ENCODE data around the gene LRRC1. TPM values are rescaled to one million over a fixed set of nuclear protein-coding genes. Genes with fewer than 3 reads are reported as not detected.
A peak's percentile ranks its signal among the peaks of the same experiment; 100 is the strongest.
"Not testable (repeated sequence)": the region's sequence is repeated elsewhere in the genome, so short reads cannot be mapped to it uniquely, and the experiment has no call there.

The LRRC1 gene
- total RNA-seq, 1 donor from 2014 or later, result 1.9 TPM

GRCh38 chr6:53795340-53795701, 516 bp downstream of the LRRC1 start:
- intact Hi-C loops (cut with micrococcal nuclease), result loop anchor here (2.0 to 10.0 kb wide), 3 partner anchors 63 to 251 kb away; partner anchors contain the start of gene GCLC
- H3K9me3 Mint-ChIP-seq, result no peaks in the 10 kb centered on the region
- peak overlapping the region; percentile 88 for H3K4me3 Mint-ChIP-seq (ENCODE audit: low read depth)

GRCh38 chr6:53795702-53796450, 1.1 kb downstream of the LRRC1 start:
- Mint-ChIP-seq H3K36me3 (ENCODE audit: low read depth) (no peaks in the 10 kb centered on the region), H3K27ac (peak overlapping the region; percentile 50), H3K4me1 (ENCODE audit: low read depth) (peaks cover 25% of the 10 kb centered on the region), H3K4me3 (ENCODE audit: low read depth) (peak overlapping the region; percentile 88), H3K27me3 (ENCODE audit: low read depth) (peaks cover 45% of the 10 kb centered on the region), H3K9me3 (no peaks in the 10 kb centered on the region)
- intact Hi-C loops (cut with micrococcal nuclease), result loop anchor here (2.0 to 10.0 kb wide), 3 partner anchors 63 to 251 kb away; partner anchors contain the start of gene GCLC
- no peak for DNase-seq (ENCODE audit: low spot score)

More at GRCh38 chr6:53795340-53795701, 516 bp downstream of the LRRC1 start:
- Mint-ChIP-seq H3K27me3 (ENCODE audit: low read depth) (peaks cover 48% of the 10 kb centered on the region), H3K36me3 (ENCODE audit: low read depth) (no peaks in the 10 kb centered on the region), H3K27ac (peak overlapping the region; percentile 50), H3K4me1 (ENCODE audit: low read depth) (peaks cover 25% of the 10 kb centered on the region)
- no peak for DNase-seq (ENCODE audit: low spot score)

DNA sequence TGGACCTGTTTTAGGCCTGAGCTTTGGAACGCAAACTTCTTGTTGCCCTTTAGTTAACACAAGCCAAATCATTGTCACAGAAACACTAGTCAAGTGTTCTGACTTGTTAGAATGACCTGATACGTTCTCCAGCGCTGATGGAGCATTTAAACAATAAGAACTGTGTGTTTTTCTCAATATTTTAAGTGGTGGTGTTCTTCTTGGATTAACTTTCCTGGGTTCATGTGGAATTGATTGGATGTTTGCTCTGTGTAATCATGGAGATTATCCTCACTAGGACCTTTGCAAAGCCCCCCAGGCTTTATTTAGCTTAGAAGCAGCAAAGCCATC, 1.6 kb downstream of the LRRC1 start:
- no peak for DNase-seq (ENCODE audit: low spot score)
- H3K4me1 Mint-ChIP-seq (ENCODE audit: low read depth), result peaks cover 25% of the 10 kb centered on the region
- peaks cover 42% of the 10 kb centered on the region for H3K27me3 Mint-ChIP-seq (ENCODE audit: low read depth)
- intact Hi-C loops (cut with micrococcal nuclease), result loop anchor here (10.0 kb wide), 1 partner anchor 158 kb away; no protein-coding TSS in a partner anchor
- H3K27ac Mint-ChIP-seq, result no peak overlapping the region
- H3K36me3 Mint-ChIP-seq (ENCODE audit: low read depth), result no peaks in the 10 kb centered on the region
- H3K9me3 Mint-ChIP-seq, result no peaks in the 10 kb centered on the region
- H3K4me3 Mint-ChIP-seq (ENCODE audit: low read depth), result peak overlapping the region; percentile 88

DNA sequence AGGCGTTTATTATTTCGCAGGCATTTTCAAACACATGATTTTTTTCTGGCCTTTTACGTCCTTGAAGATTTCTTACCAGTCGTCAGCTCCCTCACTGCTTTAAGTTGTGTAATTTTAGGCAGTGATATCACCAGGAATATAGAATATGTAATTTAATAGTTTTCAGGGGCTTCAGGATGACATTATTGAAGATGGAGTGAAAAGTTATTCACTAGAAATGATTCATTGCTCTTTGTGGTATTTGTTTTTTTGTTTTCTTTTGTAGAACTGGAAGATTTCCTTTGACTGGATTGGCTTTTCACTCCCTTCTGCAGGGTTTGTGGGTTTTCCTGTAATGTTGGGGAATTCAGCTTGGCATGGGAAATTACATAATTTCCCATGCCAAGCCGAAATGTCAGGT, 2.0 kb downstream of the LRRC1 start:
- H3K27me3 Mint-ChIP-seq (ENCODE audit: low read depth), result peaks cover 40% of the 10 kb centered on the region
- peaks cover 25% of the 10 kb centered on the region for H3K4me1 Mint-ChIP-seq (ENCODE audit: low read depth)
- intact Hi-C loops (cut with micrococcal nuclease), result loop anchor here (10.0 kb wide), 1 partner anchor 158 kb away; no protein-coding TSS in a partner anchor
- no peaks in the 10 kb centered on the region for H3K36me3 Mint-ChIP-seq (ENCODE audit: low read depth)
- no peak overlapping the region for H3K27ac Mint-ChIP-seq
- H3K9me3 Mint-ChIP-seq, result no peaks in the 10 kb centered on the region
- H3K4me3 Mint-ChIP-seq (ENCODE audit: low read depth), result no peak overlapping the region
- DNase-seq (ENCODE audit: low spot score), result no peak

DNA sequence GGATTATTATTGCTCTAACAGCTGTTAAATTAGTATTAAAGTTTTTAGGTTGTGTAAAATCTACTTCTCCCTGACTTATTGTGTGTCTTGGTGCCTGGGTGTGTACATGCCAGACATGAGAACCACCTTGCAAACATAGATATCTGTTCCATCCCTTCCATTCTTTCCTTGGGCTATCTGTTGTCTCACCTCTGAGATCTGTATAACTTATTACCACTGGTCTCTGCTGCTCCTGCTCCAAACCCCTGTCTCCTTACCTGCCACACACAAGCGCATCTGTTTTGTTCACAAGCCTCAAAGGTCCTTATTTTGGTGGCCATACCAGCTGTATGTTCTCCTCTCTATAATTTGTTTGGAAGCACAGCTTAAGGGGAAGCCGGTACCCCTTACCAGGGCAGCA, 2.5 kb downstream of the LRRC1 start:
- Mint-ChIP-seq H3K36me3 (ENCODE audit: low read depth) (no peaks in the 10 kb centered on the region), H3K27me3 (ENCODE audit: low read depth) (peaks cover 40% of the 10 kb centered on the region), H3K4me1 (ENCODE audit: low read depth) (peaks cover 25% of the 10 kb centered on the region), H3K27ac (no peak overlapping the region), H3K9me3 (no peaks in the 10 kb centered on the region), H3K4me3 (ENCODE audit: low read depth) (no peak overlapping the region)
- intact Hi-C loops (cut with micrococcal nuclease), result loop anchor here (10.0 kb wide), 1 partner anchor 157 kb away; no protein-coding TSS in a partner anchor
- DNase-seq (ENCODE audit: low spot score), result no peak

GRCh38 chr6:53799340-53799739, 4.5 kb downstream of the LRRC1 start:
- Mint-ChIP-seq H3K27me3 (ENCODE audit: low read depth) (peaks cover 26% of the 10 kb centered on the region), H3K36me3 (ENCODE audit: low read depth) (no peaks in the 10 kb centered on the region), H3K4me3 (ENCODE audit: low read depth) (no peak overlapping the region), H3K4me1 (ENCODE audit: low read depth) (peaks cover 11% of the 10 kb centered on the region), H3K27ac (no peak overlapping the region), H3K9me3 (no peaks in the 10 kb centered on the region)
- DNase-seq (ENCODE audit: low spot score), result no peak
- intact Hi-C loops (cut with micrococcal nuclease), result loop anchor here (10.0 kb wide), 1 partner anchor 155 kb away; no protein-coding TSS in a partner anchor

GRCh38 chr6:53801022-53801421, 6.2 kb downstream of the LRRC1 start:
- H3K36me3 Mint-ChIP-seq (ENCODE audit: low read depth), result no peaks in the 10 kb centered on the region
- H3K4me3 Mint-ChIP-seq (ENCODE audit: low read depth), result no peak overlapping the region
- DNase-seq (ENCODE audit: low spot score), result no peak
- H3K27ac Mint-ChIP-seq, result no peak overlapping the region
- intact Hi-C loops (cut with micrococcal nuclease), result no loop called here
- no peaks in the 10 kb centered on the region for H3K9me3 Mint-ChIP-seq
- peaks cover 22% of the 10 kb centered on the region for H3K27me3 Mint-ChIP-seq (ENCODE audit: low read depth)
- peaks cover 9% of the 10 kb centered on the region for H3K4me1 Mint-ChIP-seq (ENCODE audit: low read depth)

GRCh38 chr6:53802582-53802981, 7.8 kb downstream of the LRRC1 start:
- no peak for DNase-seq (ENCODE audit: low spot score)
- Mint-ChIP-seq H3K27ac (no peak overlapping the region), H3K9me3 (no peaks in the 10 kb centered on the region), H3K4me1 (ENCODE audit: low read depth) (peaks cover 1% of the 10 kb centered on the region), H3K4me3 (ENCODE audit: low read depth) (no peak overlapping the region), H3K36me3 (ENCODE audit: low read depth) (no peaks in the 10 kb centered on the region), H3K27me3 (ENCODE audit: low read depth) (peaks cover 10% of the 10 kb centered on the region)
- intact Hi-C loops (cut with micrococcal nuclease), result no loop called here

DNA sequence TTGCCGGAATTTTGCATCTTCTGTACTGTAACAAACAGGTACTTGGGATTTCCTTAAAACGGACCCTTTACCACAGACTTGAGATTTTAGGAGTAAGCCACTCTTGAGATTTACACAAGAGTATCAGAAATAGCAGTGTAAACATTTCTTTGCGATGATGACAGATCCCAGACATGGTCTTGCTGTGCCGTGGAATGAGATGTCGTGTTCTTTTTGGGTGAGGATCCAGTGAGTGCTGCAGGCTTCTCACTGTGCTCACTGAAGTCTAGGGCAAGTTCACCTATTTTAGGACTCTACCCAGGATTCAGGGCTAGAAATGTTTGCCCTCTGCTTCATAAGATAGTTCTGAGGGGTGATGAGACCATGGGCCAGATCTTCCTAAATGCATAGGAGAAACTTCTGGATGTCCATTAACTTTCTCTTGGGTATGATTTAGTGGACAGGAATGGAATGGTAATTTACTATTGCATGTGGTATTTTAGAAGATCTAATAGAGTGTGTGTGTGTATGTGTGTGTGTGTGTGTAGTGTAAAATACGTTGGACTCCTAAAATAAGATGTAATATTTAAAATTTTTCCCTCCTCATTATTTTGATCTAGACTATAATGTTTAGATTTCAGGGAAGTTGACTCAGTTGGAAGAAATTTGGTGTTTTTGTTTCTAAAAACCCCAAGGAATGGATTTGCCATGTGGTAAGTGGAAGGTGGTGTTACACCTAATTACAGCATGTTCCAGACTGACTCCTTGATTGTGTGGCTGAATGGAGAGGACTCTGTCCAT, 8.5 kb downstream of the LRRC1 start:
- intact Hi-C loops (cut with micrococcal nuclease), result no loop called here
- no peak overlapping the region for H3K4me3 Mint-ChIP-seq (ENCODE audit: low read depth)

DNA sequence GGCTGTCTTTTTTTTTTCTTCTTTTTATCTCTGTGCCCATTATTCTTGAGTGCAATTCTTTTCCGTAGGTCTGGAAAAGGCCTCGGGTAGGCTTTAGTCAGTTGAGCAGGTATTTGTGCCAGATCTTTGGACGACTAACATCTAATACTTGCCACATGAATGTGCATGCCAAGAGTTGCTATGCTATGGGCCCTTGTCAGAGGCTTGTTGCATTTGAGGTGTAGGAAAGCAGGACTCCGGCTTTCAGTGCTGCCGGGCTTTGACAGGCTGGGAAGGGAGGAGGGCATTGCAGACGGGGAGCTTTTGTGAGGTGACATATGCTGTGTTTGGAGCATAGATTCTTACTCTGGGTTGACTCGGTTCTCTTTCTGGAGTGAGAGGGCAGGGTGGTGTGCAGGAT, 10.2 kb downstream of the LRRC1 start:
- Mint-ChIP-seq H3K27ac (no peak overlapping the region), H3K9me3 (no peaks in the 10 kb centered on the region), H3K4me3 (ENCODE audit: low read depth) (no peak overlapping the region), H3K36me3 (ENCODE audit: low read depth) (no peaks in the 10 kb centered on the region), H3K27me3 (ENCODE audit: low read depth) (peaks cover 2% of the 10 kb centered on the region), H3K4me1 (ENCODE audit: low read depth) (peaks cover 1% of the 10 kb centered on the region)
- no peak for DNase-seq (ENCODE audit: low spot score)
- intact Hi-C loops (cut with micrococcal nuclease), result no loop called here

More for the DNA sequence above, 8.5 kb downstream of the LRRC1 start:
- Mint-ChIP-seq H3K27ac (no peak overlapping the region), H3K4me1 (ENCODE audit: low read depth) (peaks cover 1% of the 10 kb centered on the region), H3K27me3 (ENCODE audit: low read depth) (peaks cover 5% of the 10 kb centered on the region), H3K36me3 (ENCODE audit: low read depth) (no peaks in the 10 kb centered on the region), H3K9me3 (no peaks in the 10 kb centered on the region)
- no peak for DNase-seq (ENCODE audit: low spot score)

DNA sequence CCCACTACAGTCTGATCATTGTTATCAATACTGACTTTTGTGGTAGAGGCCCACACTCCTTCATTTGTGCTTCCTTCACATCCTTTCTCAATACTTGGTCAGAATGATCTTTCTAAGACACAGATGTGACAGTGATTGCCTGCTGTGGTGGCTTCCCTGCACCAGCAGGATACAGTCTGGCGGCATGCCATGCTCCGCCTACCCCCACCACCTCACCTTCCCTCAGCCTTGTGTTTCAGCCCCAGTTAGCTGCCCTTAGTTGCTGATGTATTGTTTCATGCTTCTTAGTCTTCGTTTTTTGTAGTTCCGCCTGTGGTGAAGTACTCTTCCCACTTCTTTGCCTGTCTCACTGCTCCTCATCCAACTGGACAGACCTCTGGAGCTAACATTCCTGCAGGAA, 10.9 kb downstream of the LRRC1 start:
- DNase-seq (ENCODE audit: low spot score), result no peak
- H3K36me3 Mint-ChIP-seq (ENCODE audit: low read depth), result no peaks in the 10 kb centered on the region
- H3K4me1 Mint-ChIP-seq (ENCODE audit: low read depth), result peaks cover 1% of the 10 kb centered on the region
- H3K4me3 Mint-ChIP-seq (ENCODE audit: low read depth), result no peak overlapping the region
- H3K27ac Mint-ChIP-seq, result no peak overlapping the region
- intact Hi-C loops (cut with micrococcal nuclease), result no loop called here
- H3K9me3 Mint-ChIP-seq, result no peaks in the 10 kb centered on the region
- peaks cover 2% of the 10 kb centered on the region for H3K27me3 Mint-ChIP-seq (ENCODE audit: low read depth)

DNA sequence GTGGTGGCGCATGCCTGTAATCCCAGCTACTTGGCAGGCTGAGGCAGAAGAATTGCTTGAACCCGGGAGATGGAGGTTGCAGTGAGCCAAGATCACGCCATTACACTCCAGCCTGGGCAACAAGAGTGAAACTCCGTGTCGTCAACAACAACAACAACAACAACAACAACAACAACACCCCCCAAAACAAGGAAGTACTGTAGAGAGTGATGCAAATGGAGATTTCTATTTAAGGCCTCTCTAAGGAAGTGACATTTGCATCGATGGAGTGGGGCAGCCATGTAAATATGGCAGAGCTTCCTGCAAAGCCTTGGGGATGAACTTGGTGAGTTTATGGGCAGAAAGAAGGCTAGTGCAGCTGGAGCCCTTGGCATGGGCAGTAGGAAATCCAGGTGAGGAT, 12.8 kb downstream of the LRRC1 start:
- H3K4me1 Mint-ChIP-seq (ENCODE audit: low read depth); H3K27ac Mint-ChIP-seq; intact Hi-C loops (cut with micrococcal nuclease): not testable (repeated sequence)

GRCh38 chr6:53808302-53808881, 13.6 kb downstream of the LRRC1 start:
- H3K9me3 Mint-ChIP-seq, result no peaks in the 10 kb centered on the region
- DNase-seq (ENCODE audit: low spot score), result no peak
- intact Hi-C loops (cut with micrococcal nuclease), result no loop called here
- H3K27ac Mint-ChIP-seq, result no peak overlapping the region
- no peaks in the 10 kb centered on the region for H3K27me3 Mint-ChIP-seq (ENCODE audit: low read depth)
- no peaks in the 10 kb centered on the region for H3K36me3 Mint-ChIP-seq (ENCODE audit: low read depth)
- peaks cover 5% of the 10 kb centered on the region for H3K4me1 Mint-ChIP-seq (ENCODE audit: low read depth)
- H3K4me3 Mint-ChIP-seq (ENCODE audit: low read depth), result no peak overlapping the region

More for the DNA sequence above, 12.8 kb downstream of the LRRC1 start:
- H3K4me3 Mint-ChIP-seq (ENCODE audit: low read depth); H3K36me3 Mint-ChIP-seq (ENCODE audit: low read depth); H3K27me3 Mint-ChIP-seq (ENCODE audit: low read depth); H3K9me3 Mint-ChIP-seq; DNase-seq (ENCODE audit: low spot score): not testable (repeated sequence)

All from activated T-helper 2 cell treated with anti-CD3 and anti-CD28 coated beads, Interferon-gamma antibody, Interleukin-2, Interleukin-4, amounts not matched to agents 10 μg/mL and 5 μg/mL and 100 μg/mL, durations not matched to agents 14 hours and 24 hours and 36 hours (primary cell).